Measurements from ENCODE around the gene TASP1. TPM values are rescaled to one million over a fixed set of nuclear protein-coding genes. Genes with fewer than 3 reads are reported as not detected.

TASP1 gene
- total and polyA plus RNA-seq, 10 donors = 6.3 to 21.5 (median 15.5) TPM

DNA sequence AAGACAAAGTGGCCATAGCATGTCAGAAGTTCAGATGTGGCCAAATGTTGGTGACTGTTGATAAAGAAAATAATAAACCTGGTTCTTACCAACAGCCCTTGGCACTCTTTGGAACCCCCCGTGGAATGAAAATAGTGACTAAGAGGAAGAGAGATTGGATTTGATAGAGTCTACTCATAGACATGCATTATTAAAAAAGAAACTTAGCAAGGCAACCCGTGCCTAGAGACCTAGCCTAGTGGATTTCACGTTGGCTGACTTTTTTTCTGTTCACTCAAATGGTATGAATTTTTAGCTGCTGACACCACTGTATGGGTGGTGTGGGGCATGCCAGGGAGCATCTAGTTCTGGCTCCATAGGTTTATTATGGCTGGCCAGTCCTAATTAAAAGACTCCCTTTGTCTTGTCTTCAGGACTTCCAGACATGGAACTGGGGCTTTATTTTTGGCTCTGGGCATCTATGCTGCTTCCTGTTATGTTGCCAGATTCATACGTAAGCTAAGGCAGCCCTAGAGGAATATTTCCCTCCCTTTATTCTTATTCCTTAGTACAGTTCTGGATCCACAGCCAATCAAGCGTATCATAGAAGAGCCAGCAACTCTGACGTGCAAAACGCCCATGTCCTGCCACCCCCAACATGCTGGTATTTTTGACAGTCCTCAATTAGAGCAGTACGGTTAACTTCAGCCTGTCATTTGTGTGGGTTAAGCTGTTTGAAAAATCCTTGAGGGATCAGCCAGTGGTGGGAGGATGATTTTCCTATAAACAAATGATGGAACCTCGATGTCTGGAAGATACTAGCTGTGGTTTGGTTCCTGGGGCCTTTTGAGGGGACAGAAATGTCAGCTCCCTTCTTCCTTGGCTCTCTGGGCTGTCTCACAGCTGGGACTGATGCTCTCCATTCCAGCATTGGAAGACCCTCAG is 290.2 kb downstream of the TASP1 start:
- TF ChIP-seq POLR2AphosphoS5 (IDR thresholded peaks at IDR 0.05) (no peak), POLR2A (IDR thresholded peaks at IDR 0.05) (no peak)
- TF ChIP-seq, protein P1, sequence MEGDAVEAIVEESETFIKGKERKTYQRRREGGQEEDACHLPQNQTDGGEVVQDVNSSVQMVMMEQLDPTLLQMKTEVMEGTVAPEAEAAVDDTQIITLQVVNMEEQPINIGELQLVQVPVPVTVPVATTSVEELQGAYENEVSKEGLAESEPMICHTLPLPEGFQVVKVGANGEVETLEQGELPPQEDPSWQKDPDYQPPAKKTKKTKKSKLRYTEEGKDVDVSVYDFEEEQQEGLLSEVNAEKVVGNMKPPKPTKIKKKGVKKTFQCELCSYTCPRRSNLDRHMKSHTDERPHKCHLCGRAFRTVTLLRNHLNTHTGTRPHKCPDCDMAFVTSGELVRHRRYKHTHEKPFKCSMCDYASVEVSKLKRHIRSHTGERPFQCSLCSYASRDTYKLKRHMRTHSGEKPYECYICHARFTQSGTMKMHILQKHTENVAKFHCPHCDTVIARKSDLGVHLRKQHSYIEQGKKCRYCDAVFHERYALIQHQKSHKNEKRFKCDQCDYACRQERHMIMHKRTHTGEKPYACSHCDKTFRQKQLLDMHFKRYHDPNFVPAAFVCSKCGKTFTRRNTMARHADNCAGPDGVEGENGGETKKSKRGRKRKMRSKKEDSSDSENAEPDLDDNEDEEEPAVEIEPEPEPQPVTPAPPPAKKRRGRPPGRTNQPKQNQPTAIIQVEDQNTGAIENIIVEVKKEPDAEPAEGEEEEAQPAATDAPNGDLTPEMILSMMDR (IDR thresholded peaks at IDR 0.05 in 8 of 11, conservative IDR thresholded peaks at IDR 0.05 in 3 of 11) = no peak
- 68 to 83% (median 76%) methylated on average over 9 of the region's 9 CpGs for WGBS, 5 donors
- Histone ChIP-seq H3K36me3 (no peaks in the 10 kb centered on the region), H3K27ac (peak overlapping the region in 2 of 8 donors; percentile 14 to 46), H3K27me3 (replicated peaks in 1 of 7) (no peaks in the 10 kb centered on the region), H3K4me3 (no peak overlapping the region), H3K4me1 (no peaks in the 10 kb centered on the region), H3K9me3 (no peaks in the 10 kb centered on the region)
- DNase-seq = no peak
- intact Hi-C loops (cut with DNase I; ENCODE audit: low total_unique reads) = no loop called here

DNA sequence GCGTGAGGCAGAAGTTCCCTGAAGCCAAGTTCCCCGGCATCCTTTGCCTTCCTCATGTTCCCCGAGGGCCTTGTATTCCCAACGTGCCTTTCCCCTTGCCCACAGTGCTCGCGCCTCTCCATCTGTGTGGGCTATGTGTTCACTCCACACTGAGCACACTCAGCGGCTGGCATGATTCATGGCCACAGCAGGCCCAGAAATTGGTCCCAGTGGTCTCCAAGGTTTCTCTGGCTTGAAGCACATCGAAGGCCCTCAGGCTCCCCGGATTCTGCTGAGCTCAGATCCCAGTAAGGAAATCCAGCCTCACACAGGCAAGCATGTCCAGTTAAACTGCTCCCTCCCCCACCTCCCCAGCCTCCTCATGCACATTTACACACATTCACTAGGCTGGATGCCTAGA is 294.1 kb downstream of the TASP1 start:
- no peaks in the 10 kb centered on the region for H3K27me3 ChIP-seq (replicated peaks in 1 of 7)
- H3K36me3 ChIP-seq = no peaks in the 10 kb centered on the region
- H3K4me1 ChIP-seq = no peaks in the 10 kb centered on the region
- H3K9me3 ChIP-seq = no peaks in the 10 kb centered on the region
- no peak for DNase-seq
- 90 to 95% (median 91%) methylated on average over 9 of the region's 9 CpGs for WGBS, 5 donors
- no peak overlapping the region for H3K4me3 ChIP-seq
- intact Hi-C loops (cut with DNase I; ENCODE audit: low total_unique reads) = no loop called here
- TF ChIP-seq POLR2A (IDR thresholded peaks at IDR 0.05) = no peak
- TF ChIP-seq, protein P1 (IDR thresholded peaks at IDR 0.05 in 8 of 11, conservative IDR thresholded peaks at IDR 0.05 in 3 of 11) = no peak
- TF ChIP-seq POLR2AphosphoS5 (IDR thresholded peaks at IDR 0.05) = no peak
- H3K27ac ChIP-seq = no peak overlapping the region

DNA sequence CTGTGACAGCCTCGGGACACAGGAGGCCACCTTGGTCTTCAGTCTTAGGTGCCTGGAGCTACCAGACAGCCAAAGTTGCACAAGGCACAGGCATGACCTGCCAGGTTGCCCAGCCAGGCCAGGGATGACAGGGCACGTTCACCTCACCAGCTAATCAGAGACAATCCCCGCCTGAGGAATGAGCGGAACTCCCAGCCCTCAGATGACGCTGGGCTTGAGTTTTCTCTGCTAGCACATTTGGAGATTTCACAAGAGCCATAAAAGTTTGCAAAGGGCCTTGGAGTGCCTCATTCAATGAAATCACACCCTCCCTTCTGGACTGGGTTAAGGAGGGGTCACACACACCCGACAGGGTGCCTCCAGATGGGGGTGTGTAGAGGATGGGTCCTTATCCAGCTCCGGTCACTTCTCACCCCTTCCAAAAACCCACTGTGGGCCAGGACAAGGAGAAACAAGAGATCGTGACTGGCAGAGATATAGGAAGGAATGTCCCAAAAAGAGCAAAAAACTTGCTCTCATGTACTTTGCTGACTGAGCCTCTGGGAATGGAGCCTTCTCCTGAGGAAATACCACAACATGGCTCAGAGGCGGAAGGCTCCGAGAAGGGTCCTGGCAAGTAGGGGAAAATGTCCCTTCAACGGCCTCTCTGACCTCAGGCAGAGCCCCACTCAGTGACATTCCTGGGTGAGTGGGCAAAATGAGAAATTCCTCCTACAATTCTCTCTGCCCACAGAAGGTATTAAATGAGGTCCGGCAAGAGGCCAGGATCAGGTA is 296.1 kb downstream of the TASP1 start:
- WGBS, 5 donors = 82 to 90% (median 87%) methylated on average over 12 of the region's 12 CpGs
- no peak for DNase-seq

More for the DNA sequence above, 296.1 kb downstream of the TASP1 start:
- TF ChIP-seq POLR2A (IDR thresholded peaks at IDR 0.05) = no peak
- TF ChIP-seq, protein P1 (IDR thresholded peaks at IDR 0.05 in 8 of 11, conservative IDR thresholded peaks at IDR 0.05 in 3 of 11) = no peak
- TF ChIP-seq POLR2AphosphoS5 (IDR thresholded peaks at IDR 0.05) = no peak
- H3K27ac ChIP-seq = no peak overlapping the region
- H3K4me1 ChIP-seq = no peaks in the 10 kb centered on the region
- H3K9me3 ChIP-seq = no peaks in the 10 kb centered on the region
- H3K27me3 ChIP-seq (replicated peaks in 1 of 7) = no peaks in the 10 kb centered on the region
- intact Hi-C loops (cut with DNase I; ENCODE audit: low total_unique reads) = no loop called here
- no peaks in the 10 kb centered on the region for H3K36me3 ChIP-seq
- no peak overlapping the region for H3K4me3 ChIP-seq

Data from spleen (tissue), 11 donors.